HTR-8/SVneo (cell line): Measurements from ENCODE around the gene THAP10.
"Not testable (repeated sequence)": the region's sequence is repeated elsewhere in the genome, so short reads cannot be mapped to it uniquely, and the experiment has no call there.

ENCODE experiments used
- DNase-seq: peaks from one replicate; pipeline ENCODE4 v3.0.0; 2011; ENCODE audit warnings: low spot score, mixed read lengths; ENCODE audit not compliant: insufficient read length
- FAIRE-seq: peaks from 2 replicates; lab custom pipeline; 2011; peaks lifted over from hg19 to GRCh38; lab: Jason Lieb, UNC

The THAP10 gene

GRCh38 chr15:70880781-70881180, 11.5 kb downstream of the THAP10 start:
- no peak for DNase-seq
- FAIRE-seq: no peak

GRCh38 chr15:70879401-70879800, 12.8 kb downstream of the THAP10 start:
- DNase-seq: peak; percentile 47
- FAIRE-seq: peak; percentile 66

GRCh38 chr15:70876683-70877082, 15.6 kb downstream of the THAP10 start:
- FAIRE-seq: no peak
- DNase-seq: no peak

- FAIRE-seq: no peak
- DNase-seq: no peak
Measured at GRCh38 chr15:70876011-70876410, 16.2 kb downstream of the THAP10 start.

GRCh38 chr15:70875001-70875782, 17.0 kb downstream of the THAP10 start:
- DNase-seq (peak; percentile 51), FAIRE-seq (no peak)

GRCh38 chr15:70873232-70874054, 18.8 kb downstream of the THAP10 start:
- FAIRE-seq (no peak), DNase-seq (no peak)

GRCh38 chr15:70871490-70871889, 20.7 kb downstream of the THAP10 start:
- FAIRE-seq, DNase-seq: not testable (repeated sequence)

- DNase-seq (peak; percentile 63), FAIRE-seq (no peak)
Measured at GRCh38 chr15:70870051-70870450, 22.2 kb downstream of the THAP10 start.

- FAIRE-seq (no peak), DNase-seq (no peak)
Measured at GRCh38 chr15:70869346-70869745, 22.9 kb downstream of the THAP10 start.

GRCh38 chr15:70867911-70868467, 24.2 kb downstream of the THAP10 start:
- DNase-seq (peak; percentile 18), FAIRE-seq (no peak)

GRCh38 chr15:70866982-70867641, 25.1 kb downstream of the THAP10 start:
- no peak for FAIRE-seq
- DNase-seq: no peak

GRCh38 chr15:70863450-70864218, 28.6 kb downstream of the THAP10 start:
- DNase-seq (peak; percentile 74), FAIRE-seq (peak; percentile 76)

GRCh38 chr15:70859998-70860397, 32.2 kb downstream of the THAP10 start:
- FAIRE-seq (no peak), DNase-seq (no peak)

- DNase-seq (no peak), FAIRE-seq (no peak)
Measured at GRCh38 chr15:70859322-70859908, 32.8 kb downstream of the THAP10 start.

GRCh38 chr15:70858614-70859321, 33.5 kb downstream of the THAP10 start:
- FAIRE-seq: not testable (repeated sequence)

GRCh38 chr15:70857562-70858285, 34.5 kb downstream of the THAP10 start:
- DNase-seq (no peak), FAIRE-seq (no peak)

More at GRCh38 chr15:70858614-70859321, 33.5 kb downstream of the THAP10 start:
- DNase-seq: not testable (repeated sequence)

GRCh38 chr15:70856884-70857561, 35.2 kb downstream of the THAP10 start:
- peak; percentile 78 for FAIRE-seq
- peak; percentile 74 for DNase-seq
